Trophoblast cell (in vitro differentiated cells and primary cell): ENCODE measurements around the gene SEH1L.

ENCODE experiments used
- DNase-seq, 2 donors: peaks; one replicate each; pipeline ENCODE4 v3.0.0-alpha.2; 2016
- H2AFZ ChIP-seq: 2 replicates; pipeline ENCODE4 v1.6.1; 2013; ENCODE audit warnings: low read length, moderate library complexity, mild to moderate bottlenecking; ENCODE audit not compliant: insufficient read depth, poor library complexity
- H2AK5ac ChIP-seq: 2 replicates; pipeline ENCODE4 v1.6.1; 2013; ENCODE audit warnings: mild to moderate bottlenecking, low read length
- H2BK120ac ChIP-seq: 2 replicates; pipeline ENCODE4 v1.6.1; 2013; ENCODE audit warnings: low read length, mild to moderate bottlenecking, moderate library complexity; ENCODE audit not compliant: insufficient read depth, poor library complexity
- H2BK12ac ChIP-seq: 2 replicates; pipeline ENCODE4 v1.6.1; 2013; ENCODE audit warnings: mild to moderate bottlenecking, low read length, moderate library complexity
- H2BK5ac ChIP-seq: 2 replicates; pipeline ENCODE4 v1.6.1; 2013; ENCODE audit warnings: low read length, low read depth, moderate library complexity, mild to moderate bottlenecking; ENCODE audit not compliant: poor library complexity
- H3K14ac ChIP-seq: 2 replicates; pipeline ENCODE4 v1.6.1; 2013; ENCODE audit warnings: mild to moderate bottlenecking, low read length
- H3K18ac ChIP-seq: 2 replicates; pipeline ENCODE4 v1.6.1; 2013; ENCODE audit warnings: mild to moderate bottlenecking, low read length
- H3K23ac ChIP-seq: 2 replicates; pipeline ENCODE4 v1.6.1; 2013; ENCODE audit warnings: low read length
- H3K27ac ChIP-seq: 2 replicates; pipeline ENCODE4 v1.5.1; 2013; ENCODE audit warnings: low read depth, mild to moderate bottlenecking, inconsistent platforms, low read length, moderate library complexity
- H3K27me3 ChIP-seq: 2 replicates; pipeline ENCODE4 v1.6.1; 2013; ENCODE audit warnings: inconsistent platforms, mild to moderate bottlenecking, low read length, moderate library complexity; ENCODE audit not compliant: insufficient read depth
- H3K36me3 ChIP-seq, 2 experiments: 1 replicate in 1 of 2; 2 replicates in 1 of 2; pipeline ENCODE4 v1.6.1; 2013; ENCODE audit warnings: low read length in 2 of 2, mild to moderate bottlenecking in 2 of 2, moderate library complexity in 1 of 2; ENCODE audit not compliant: insufficient read depth in 2 of 2, control insufficient read depth in 1 of 2
- H3K4ac ChIP-seq: 2 replicates; pipeline ENCODE4 v1.6.1; 2013; ENCODE audit warnings: low read depth, mild to moderate bottlenecking, low read length, moderate library complexity
- H3K4me1 ChIP-seq, 2 experiments: 1 replicate in 1 of 2; 2 replicates in 1 of 2; pipeline ENCODE4 v1.6.1; 2013; ENCODE audit warnings: low read length in 2 of 2, mild to moderate bottlenecking in 2 of 2, moderate library complexity in 1 of 2; ENCODE audit not compliant: insufficient read depth in 2 of 2, control insufficient read depth in 1 of 2
- H3K4me2 ChIP-seq: 2 replicates; pipeline ENCODE4 v1.6.1; 2013; ENCODE audit warnings: inconsistent platforms, mild to moderate bottlenecking, low read length, moderate library complexity
- H3K4me3 ChIP-seq: 2 replicates; pipeline ENCODE4 v1.5.1; 2013; ENCODE audit warnings: mild to moderate bottlenecking, low read depth, low read length, inconsistent platforms
- H3K79me1 ChIP-seq: one replicate; pipeline ENCODE4 v1.6.1; 2013; ENCODE audit warnings: low read length
- H3K79me2 ChIP-seq: 2 replicates; pipeline ENCODE4 v1.6.1; 2013; ENCODE audit warnings: low read length, mild to moderate bottlenecking; ENCODE audit not compliant: control insufficient read depth, insufficient read depth, poor library complexity
- H3K9ac ChIP-seq: 2 replicates; pipeline ENCODE4 v1.6.1; 2013; ENCODE audit warnings: mild to moderate bottlenecking, low read length
- H3K9me3 ChIP-seq: 2 replicates; pipeline ENCODE4 v1.6.1; 2013; ENCODE audit warnings: low read depth, mild to moderate bottlenecking, control low read depth, inconsistent platforms, low read length; ENCODE audit not compliant: insufficient read depth
- H4K12ac ChIP-seq: 2 replicates; pipeline ENCODE4 v1.6.1; 2013; ENCODE audit warnings: low read depth, mild to moderate bottlenecking, low read length, moderate library complexity
- H4K8ac ChIP-seq: 2 replicates; pipeline ENCODE4 v1.6.1; 2013; ENCODE audit warnings: low read depth, mild to moderate bottlenecking, low read length, moderate library complexity
- H4K91ac ChIP-seq: one replicate; pipeline ENCODE4 v1.6.1; 2013; ENCODE audit warnings: low read depth, mild to moderate bottlenecking, low read length, moderate library complexity
- WGBS: extraction: QIAGEN DNeasy Blood & Tissue Kit; methylation state at CpG from one replicate; pipeline ENCODE4 v1.1.7; 2013; ENCODE audit warnings: missing lambda C conversion rate; ENCODE audit not compliant: insufficient read length, insufficient coverage; ENCODE audit errors: extremely low coverage; 5-methylcytosine and 5-hydroxymethylcytosine counted together

Gene SEH1L

GRCh38 chr18:12911929-12912703, 35.7 kb upstream of the SEH1L start:
- Histone ChIP-seq H3K27ac (no peak overlapping the region), H3K14ac (no peak overlapping the region), H3K27me3 (no peaks in the 10 kb centered on the region), H4K91ac (no peak overlapping the region), H4K8ac (no peak overlapping the region), H3K4me3 (no peak overlapping the region), H3K79me2 (no peaks in the 10 kb centered on the region), H2BK5ac (no peak overlapping the region), H3K9me3 (peaks cover 3% of the 10 kb centered on the region), H2AFZ (no peak overlapping the region), H3K18ac (no peak overlapping the region), H3K36me3 (no peaks in the 10 kb centered on the region), H3K79me1 (no peaks in the 10 kb centered on the region), H3K4me1 (no peaks in the 10 kb centered on the region), H3K4me2 (no peak overlapping the region), H2BK12ac (no peak overlapping the region), H3K4ac (no peak overlapping the region), H3K9ac (no peak overlapping the region), H4K12ac (no peak overlapping the region), H3K23ac (no peak overlapping the region), H2AK5ac (no peak overlapping the region), H2BK120ac (no peak overlapping the region)
- WGBS, result no CpG with 5 or more reads among the region's 75 CpGs
- DNase-seq, result no peak

DNA sequence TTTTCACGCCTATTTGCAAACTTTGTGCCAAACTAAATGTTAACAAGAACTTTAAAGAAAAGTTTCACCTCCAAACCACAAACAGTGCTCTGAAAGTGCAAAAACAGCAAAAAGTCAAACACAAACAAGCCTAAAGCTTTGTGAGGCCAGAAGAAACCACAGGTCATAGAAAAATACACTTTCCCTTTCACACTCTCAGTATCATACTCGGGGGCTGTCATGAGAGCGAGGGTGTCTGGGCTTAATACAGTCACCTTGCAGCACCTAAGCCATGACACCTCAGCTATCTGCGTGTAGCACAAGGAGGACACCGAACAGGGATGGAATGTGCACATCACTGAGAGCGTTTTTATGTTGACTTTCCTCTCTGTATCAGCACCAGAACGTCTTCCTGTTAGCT, 26.6 kb upstream of the SEH1L start:
- no peak overlapping the region for H4K8ac ChIP-seq
- WGBS, result no CpG with 5 or more reads among the region's 7 CpGs
- DNase-seq, result no peak
- no peak overlapping the region for H3K23ac ChIP-seq
- H3K27me3 ChIP-seq, result no peaks in the 10 kb centered on the region
- no peak overlapping the region for H3K9ac ChIP-seq
- no peaks in the 10 kb centered on the region for H3K36me3 ChIP-seq
- no peak overlapping the region for H2BK120ac ChIP-seq
- H2BK12ac ChIP-seq, result no peak overlapping the region
- no peak overlapping the region for H4K91ac ChIP-seq
- no peaks in the 10 kb centered on the region for H3K79me2 ChIP-seq
- no peak overlapping the region for H3K4me2 ChIP-seq
- H3K4me1 ChIP-seq, result no peaks in the 10 kb centered on the region
- no peaks in the 10 kb centered on the region for H3K9me3 ChIP-seq
- H4K12ac ChIP-seq, result no peak overlapping the region
- no peak overlapping the region for H2AFZ ChIP-seq
- H2AK5ac ChIP-seq, result no peak overlapping the region
- H3K4ac ChIP-seq, result no peak overlapping the region
- H3K14ac ChIP-seq, result no peak overlapping the region
- no peak overlapping the region for H2BK5ac ChIP-seq
- no peak overlapping the region for H3K18ac ChIP-seq
- H3K27ac ChIP-seq, result no peak overlapping the region
- H3K4me3 ChIP-seq, result no peak overlapping the region
- no peaks in the 10 kb centered on the region for H3K79me1 ChIP-seq

DNA sequence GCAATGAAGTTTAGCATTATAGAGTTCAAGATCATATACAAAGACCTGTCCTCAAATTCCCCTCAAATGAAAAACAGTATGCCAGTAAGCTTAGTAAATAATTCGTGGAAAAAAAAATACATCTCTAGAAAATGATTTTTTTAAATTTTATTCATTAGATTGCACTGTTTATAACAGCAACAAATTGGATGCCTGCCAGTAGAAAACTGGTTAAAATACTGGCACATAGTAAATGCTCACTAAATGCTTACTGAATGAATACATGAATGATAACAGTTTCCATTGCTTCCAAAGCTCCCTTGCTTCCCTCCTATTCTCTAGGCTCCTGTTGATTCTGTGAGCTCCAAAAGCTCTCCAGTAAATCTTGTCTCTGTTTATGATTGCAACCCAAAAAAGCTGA, 25.5 kb upstream of the SEH1L start:
- Histone ChIP-seq H3K79me2 (no peaks in the 10 kb centered on the region), H2BK12ac (no peak overlapping the region), H3K9me3 (no peaks in the 10 kb centered on the region), H3K9ac (no peak overlapping the region), H2AFZ (no peak overlapping the region), H3K14ac (no peak overlapping the region), H2BK5ac (no peak overlapping the region), H3K36me3 (no peaks in the 10 kb centered on the region), H4K12ac (no peak overlapping the region), H3K27me3 (no peaks in the 10 kb centered on the region), H3K4me2 (no peak overlapping the region), H3K4ac (no peak overlapping the region), H3K27ac (no peak overlapping the region), H2AK5ac (no peak overlapping the region), H2BK120ac (no peak overlapping the region), H3K23ac (no peak overlapping the region), H4K91ac (no peak overlapping the region), H3K4me3 (no peak overlapping the region), H4K8ac (no peak overlapping the region), H3K79me1 (no peaks in the 10 kb centered on the region), H3K4me1 (no peaks in the 10 kb centered on the region), H3K18ac (no peak overlapping the region)
- DNase-seq, result no peak
- WGBS, result no CpG with 5 or more reads among the region's 1 CpG

DNA sequence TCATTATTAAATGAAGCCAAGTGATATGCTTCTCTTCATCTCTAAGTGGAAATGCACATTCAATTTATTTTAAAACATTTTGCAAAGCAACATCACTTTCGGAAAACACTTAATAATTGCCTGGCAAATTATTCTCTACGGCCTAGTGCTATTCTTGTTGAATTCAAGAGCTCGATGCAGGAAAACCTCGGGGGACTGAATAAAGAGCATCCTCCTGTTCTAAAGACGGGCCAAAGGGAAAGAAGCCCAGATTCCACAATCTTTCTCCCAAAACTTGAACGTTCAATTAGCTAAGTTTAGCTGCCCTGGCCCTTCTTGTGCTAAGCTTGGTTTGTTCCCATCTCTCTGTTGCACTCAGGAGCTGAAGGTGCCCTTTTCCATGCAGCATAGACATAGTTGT, 23.2 kb upstream of the SEH1L start:
- WGBS, result no CpG with 5 or more reads among the region's 6 CpGs
- Histone ChIP-seq H4K91ac (no peak overlapping the region), H3K36me3 (no peaks in the 10 kb centered on the region), H3K79me2 (no peaks in the 10 kb centered on the region), H3K4me2 (no peak overlapping the region), H2AFZ (no peak overlapping the region), H4K12ac (no peak overlapping the region), H3K18ac (no peak overlapping the region), H3K27me3 (no peaks in the 10 kb centered on the region), H2BK120ac (no peak overlapping the region), H3K14ac (no peak overlapping the region), H3K4ac (no peak overlapping the region), H3K27ac (no peak overlapping the region), H2BK5ac (no peak overlapping the region), H3K79me1 (no peaks in the 10 kb centered on the region), H3K9ac (no peak overlapping the region), H2AK5ac (no peak overlapping the region), H3K4me3 (no peak overlapping the region), H3K4me1 (no peaks in the 10 kb centered on the region), H4K8ac (no peak overlapping the region), H3K23ac (no peak overlapping the region), H2BK12ac (no peak overlapping the region), H3K9me3 (no peaks in the 10 kb centered on the region)
- DNase-seq, result no peak
